Suprapubic skin (tissue), 4 donors: Measurements from ENCODE around the gene FATE1. TPM values are rescaled to one million over a fixed set of nuclear protein-coding genes. Genes with fewer than 3 reads are reported as not detected.
A peak's percentile ranks its signal among the peaks of the same experiment; 100 is the strongest.
"Not testable (repeated sequence)": the region's sequence is repeated elsewhere in the genome, so short reads cannot be mapped to it uniquely, and the experiment has no call there.

Experiments used
- DNase-seq, 2 donors: peaks; one replicate each; pipeline ENCODE4 v3.0.0-alpha.2; 2019; ENCODE audit warnings: low spot score in 2 of 2
- H3K27ac ChIP-seq: fragments of 200-600 bp; sonication (generic); one replicate; pipeline ENCODE4 v1.5.1; 2019
- H3K27me3 ChIP-seq: fragments of 200-600 bp; sonication (generic); one replicate; pipeline ENCODE4 v1.5.1; 2019
- H3K36me3 ChIP-seq: fragments of 200-600 bp; sonication (generic); one replicate; pipeline ENCODE4 v1.5.1; 2019
- H3K4me1 ChIP-seq: fragments of 200-600 bp; sonication (generic); one replicate; pipeline ENCODE4 v1.5.1; 2019
- H3K4me3 ChIP-seq: fragments of 200-600 bp; sonication (generic); one replicate; pipeline ENCODE4 v1.5.1; 2019; ENCODE audit warnings: mild to moderate bottlenecking
- H3K9me3 ChIP-seq: fragments of 200-600 bp; sonication (generic); one replicate; pipeline ENCODE4 v1.5.1; 2019
- EP300 ChIP-seq: sonication (generic); formaldehyde crosslinking; IDR thresholded peaks from one replicate; pipeline ENCODE4 v1.6.1; 2017; ENCODE audit warnings: antibody characterized with exemption
- POLR2A ChIP-seq, 2 donors: fragments of 450-650 bp; IDR thresholded peaks; one replicate each; pipeline ENCODE4 v1.6.1; 2017; ENCODE audit warnings: antibody characterized with exemption in 2 of 2, mild to moderate bottlenecking in 2 of 2, moderate library complexity in 2 of 2
- POLR2AphosphoS5 ChIP-seq, 3 donors: sonication (generic); formaldehyde crosslinking; IDR thresholded peaks; one replicate each; pipeline ENCODE4 v1.6.1; 2017; ENCODE audit warnings: antibody characterized with exemption in 3 of 3
- WGBS: methylation state at CpG from one replicate; pipeline ENCODE4 v1.1.5; 2018; 5-methylcytosine and 5-hydroxymethylcytosine counted together
- total RNA-seq, 4 donors: library from RNA; depleted of rRNA; stranded (reverse); fragments of >200 nt; gene quantifications; one replicate each; pipeline ENCODE4 v1.1.0, GENCODE V29; 2016
- TF ChIP-seq, protein P1 (sequence below), 2 donors: fragments of 200-600 bp in 1 of 2; fragments of 450-650 bp in 1 of 2; sonication (generic) in 1 of 2; IDR thresholded peaks; one replicate each; pipeline ENCODE4 v1.5.1; 2016 to 2019; ENCODE audit warnings: antibody characterized with exemption in 2 of 2, mild to moderate bottlenecking in 1 of 2, moderate library complexity in 1 of 2

Gene FATE1
- total RNA-seq, 4 donors from 2014 or later = not detected

- Histone ChIP-seq H3K27ac (peak overlapping the region; percentile 56), H3K36me3 (no peaks in the 10 kb centered on the region), H3K9me3 (no peaks in the 10 kb centered on the region), H3K4me1 (peaks cover 4% of the 10 kb centered on the region), H3K4me3 (peak overlapping the region; percentile 44), H3K27me3 (peaks cover 7% of the 10 kb centered on the region)
- DNase-seq = no peak
- TF ChIP-seq EP300 = no peak
- TF ChIP-seq POLR2A (IDR thresholded peaks at IDR 0.05) = no peak
- TF ChIP-seq, protein P1, sequence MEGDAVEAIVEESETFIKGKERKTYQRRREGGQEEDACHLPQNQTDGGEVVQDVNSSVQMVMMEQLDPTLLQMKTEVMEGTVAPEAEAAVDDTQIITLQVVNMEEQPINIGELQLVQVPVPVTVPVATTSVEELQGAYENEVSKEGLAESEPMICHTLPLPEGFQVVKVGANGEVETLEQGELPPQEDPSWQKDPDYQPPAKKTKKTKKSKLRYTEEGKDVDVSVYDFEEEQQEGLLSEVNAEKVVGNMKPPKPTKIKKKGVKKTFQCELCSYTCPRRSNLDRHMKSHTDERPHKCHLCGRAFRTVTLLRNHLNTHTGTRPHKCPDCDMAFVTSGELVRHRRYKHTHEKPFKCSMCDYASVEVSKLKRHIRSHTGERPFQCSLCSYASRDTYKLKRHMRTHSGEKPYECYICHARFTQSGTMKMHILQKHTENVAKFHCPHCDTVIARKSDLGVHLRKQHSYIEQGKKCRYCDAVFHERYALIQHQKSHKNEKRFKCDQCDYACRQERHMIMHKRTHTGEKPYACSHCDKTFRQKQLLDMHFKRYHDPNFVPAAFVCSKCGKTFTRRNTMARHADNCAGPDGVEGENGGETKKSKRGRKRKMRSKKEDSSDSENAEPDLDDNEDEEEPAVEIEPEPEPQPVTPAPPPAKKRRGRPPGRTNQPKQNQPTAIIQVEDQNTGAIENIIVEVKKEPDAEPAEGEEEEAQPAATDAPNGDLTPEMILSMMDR (IDR thresholded peaks at IDR 0.05) = no peak
- no peak for TF ChIP-seq POLR2AphosphoS5 (IDR thresholded peaks at IDR 0.05)
- WGBS = 58% methylated on average over 19 of the region's 19 CpGs
Observed at GRCh38 chrX:151695583-151696340, 20.1 kb upstream of the FATE1 start.

GRCh38 chrX:151697082-151697481, 18.8 kb upstream of the FATE1 start:
- not testable (repeated sequence) for H3K36me3 ChIP-seq, H3K9me3 ChIP-seq, H3K27me3 ChIP-seq, H3K4me3 ChIP-seq, DNase-seq, H3K4me1 ChIP-seq
- H3K27ac ChIP-seq = peak overlapping the region; percentile 15
- WGBS = 80% methylated on average over 8 of the region's 8 CpGs

- Histone ChIP-seq H3K36me3 (no peaks in the 10 kb centered on the region), H3K4me1 (peaks cover 4% of the 10 kb centered on the region), H3K27me3 (peaks cover 7% of the 10 kb centered on the region), H3K9me3 (no peaks in the 10 kb centered on the region), H3K4me3 (no peak overlapping the region), H3K27ac (peak overlapping the region; percentile 15)
- DNase-seq = no peak
- 52% methylated on average over 4 of the region's 4 CpGs for WGBS
- TF ChIP-seq EP300 (no peak), POLR2AphosphoS5 (IDR thresholded peaks at IDR 0.05) (peak in 1 of 3 donors; percentile 5)
- TF ChIP-seq, protein P1 (IDR thresholded peaks at IDR 0.05) = no peak
Observed at GRCh38 chrX:151697522-151697921, 18.3 kb upstream of the FATE1 start.

- H3K4me1 ChIP-seq = peaks cover 4% of the 10 kb centered on the region
- no peaks in the 10 kb centered on the region for H3K9me3 ChIP-seq
- no peaks in the 10 kb centered on the region for H3K36me3 ChIP-seq
- no peak for DNase-seq
- H3K27me3 ChIP-seq = peaks cover 7% of the 10 kb centered on the region
- H3K4me3 ChIP-seq = no peak overlapping the region
- TF ChIP-seq POLR2A (IDR thresholded peaks at IDR 0.05) = no peak
- TF ChIP-seq, protein P1 (IDR thresholded peaks at IDR 0.05) = no peak
- no peak overlapping the region for H3K27ac ChIP-seq
- WGBS = 84% methylated on average over 6 of the region's 6 CpGs
Observed at GRCh38 chrX:151698485-151698884, 17.4 kb upstream of the FATE1 start.

DNA sequence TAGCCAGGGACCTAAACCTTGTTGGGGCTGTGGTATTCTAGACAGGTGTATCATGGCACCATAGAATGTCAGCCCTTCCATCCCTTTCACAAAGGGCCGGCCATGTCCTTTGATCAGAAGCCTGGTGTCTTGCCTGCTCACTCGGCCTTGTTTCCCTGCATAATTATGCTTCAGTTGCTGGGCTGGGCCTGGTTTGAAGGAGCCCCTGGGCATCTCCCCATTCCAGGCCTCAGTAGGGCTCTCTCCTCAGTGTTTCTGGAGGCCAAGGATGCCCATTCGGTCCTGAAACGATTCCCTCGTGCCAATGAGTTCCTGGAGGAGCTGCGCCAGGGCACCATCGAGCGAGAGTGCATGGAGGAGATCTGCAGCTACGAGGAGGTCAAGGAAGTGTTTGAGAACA, 16.1 kb upstream of the FATE1 start:
- WGBS = 90% methylated on average over 9 of the region's 9 CpGs

More for the DNA sequence above, 16.1 kb upstream of the FATE1 start:
- TF ChIP-seq POLR2A (IDR thresholded peaks at IDR 0.05) = no peak
- TF ChIP-seq, protein P1 (IDR thresholded peaks at IDR 0.05) = no peak
- TF ChIP-seq EP300 = no peak
- TF ChIP-seq POLR2AphosphoS5 (IDR thresholded peaks at IDR 0.05) = no peak
- no peak for DNase-seq
- Histone ChIP-seq H3K36me3 (no peaks in the 10 kb centered on the region), H3K4me3 (no peak overlapping the region), H3K27me3 (peaks cover 7% of the 10 kb centered on the region), H3K9me3 (no peaks in the 10 kb centered on the region), H3K4me1 (peaks cover 4% of the 10 kb centered on the region), H3K27ac (no peak overlapping the region)
